Neuronal stem cell (in vitro differentiated cells): Measurements from ENCODE around the gene G6PD.
A peak's percentile ranks its signal among the peaks of the same experiment; 100 is the strongest.

ENCODE experiments used
- DNase-seq: peaks from one replicate; pipeline ENCODE4 v3.0.0-alpha.2; 2013; ENCODE audit warnings: low spot score
- H2AFZ ChIP-seq: one replicate; pipeline ENCODE4 v1.6.1; 2013; ENCODE audit warnings: mild to moderate bottlenecking, low read length, inconsistent platforms
- H2AK5ac ChIP-seq: 2 replicates; pipeline ENCODE4 v1.6.1; 2013; ENCODE audit warnings: low read depth, mild to moderate bottlenecking, inconsistent platforms, low read length, moderate library complexity, mixed read lengths
- H2BK120ac ChIP-seq: 2 replicates; pipeline ENCODE4 v1.6.1; 2013; ENCODE audit warnings: low read depth, mild to moderate bottlenecking, inconsistent platforms, low read length, moderate library complexity, mixed read lengths
- H2BK12ac ChIP-seq: one replicate; pipeline ENCODE4 v1.6.1; 2013; ENCODE audit warnings: low read length, inconsistent platforms
- H2BK15ac ChIP-seq: 2 replicates; pipeline ENCODE4 v1.6.1; 2013; ENCODE audit warnings: mild to moderate bottlenecking, low read length, inconsistent platforms, mixed read lengths
- H2BK5ac ChIP-seq: one replicate; pipeline ENCODE4 v1.6.1; 2013; ENCODE audit warnings: inconsistent platforms, mild to moderate bottlenecking, low read length, moderate library complexity
- H3K14ac ChIP-seq: one replicate; pipeline ENCODE4 v1.6.1; 2013; ENCODE audit warnings: low read length, inconsistent platforms
- H3K18ac ChIP-seq: 2 replicates; pipeline ENCODE4 v1.6.1; 2013; ENCODE audit warnings: low read length, inconsistent platforms
- H3K23ac ChIP-seq: 2 replicates; pipeline ENCODE4 v1.6.1; 2013; ENCODE audit warnings: low read depth, mild to moderate bottlenecking, mixed read lengths, low read length, inconsistent platforms; ENCODE audit not compliant: poor library complexity
- H3K27ac ChIP-seq: replicated peaks from 3 replicates; pipeline ENCODE4 v1.5.1; 2013; ENCODE audit warnings: low read length, inconsistent platforms
- H3K27me3 ChIP-seq, 3 experiments: 2 replicates each; pipeline ENCODE4 v1.6.1; 2013; ENCODE audit warnings: low read length in 3 of 3, mild to moderate bottlenecking in 2 of 3, inconsistent platforms in 1 of 3, low read depth in 1 of 3, mixed read lengths in 1 of 3, moderate library complexity in 1 of 3; ENCODE audit not compliant: control insufficient read depth in 3 of 3, insufficient read depth in 3 of 3
- H3K36me3 ChIP-seq, 2 donors: replicated peaks in 1 of 2; 2 replicates each; pipeline ENCODE4 v1.6.1; 2013; ENCODE audit warnings: low read length in 2 of 2; ENCODE audit not compliant: control insufficient read depth in 2 of 2, insufficient read depth in 2 of 2
- H3K4ac ChIP-seq: 2 replicates; pipeline ENCODE4 v1.6.1; 2013; ENCODE audit warnings: inconsistent platforms, mild to moderate bottlenecking, low read length, moderate library complexity
- H3K4me1 ChIP-seq, 2 donors: 1 replicate in 1 of 2; 2 replicates in 1 of 2; pipeline ENCODE4 v1.6.1; 2013; ENCODE audit warnings: low read length in 2 of 2, low read depth in 1 of 2; ENCODE audit not compliant: control insufficient read depth in 2 of 2, insufficient read depth in 1 of 2
- H3K4me2 ChIP-seq: one replicate; pipeline ENCODE4 v1.6.1; 2013; ENCODE audit warnings: mild to moderate bottlenecking, low read length, inconsistent platforms; ENCODE audit not compliant: insufficient read depth, poor library complexity, severe bottlenecking
- H3K4me3 ChIP-seq, 2 donors: 2 replicates each; pipeline ENCODE4 v1.5.1; 2013; ENCODE audit warnings: low read length in 2 of 2, mild to moderate bottlenecking in 2 of 2, inconsistent platforms in 1 of 2, moderate library complexity in 1 of 2
- H3K79me1 ChIP-seq: one replicate; pipeline ENCODE4 v1.6.1; 2013; ENCODE audit warnings: low read depth, mild to moderate bottlenecking, inconsistent platforms, low read length, moderate library complexity
- H3K9ac ChIP-seq: one replicate; pipeline ENCODE4 v1.6.1; 2013; ENCODE audit warnings: mild to moderate bottlenecking, low read depth, low read length, inconsistent platforms; ENCODE audit not compliant: poor library complexity
- H3K9me3 ChIP-seq, 2 donors: replicated peaks in 1 of 2; 2 replicates each; pipeline versions ENCODE3 to v1.6.1; 2013; ENCODE audit warnings: low read length in 2 of 2, mild to moderate bottlenecking in 2 of 2, inconsistent platforms in 1 of 2, low read depth in 1 of 2, mixed read lengths in 1 of 2, moderate library complexity in 1 of 2; ENCODE audit not compliant: control insufficient read depth in 2 of 2, insufficient read depth in 1 of 2
- H4K8ac ChIP-seq: one replicate; pipeline ENCODE4 v1.6.1; 2013; ENCODE audit warnings: low read depth, mild to moderate bottlenecking, inconsistent platforms, low read length, moderate library complexity
- H4K91ac ChIP-seq: one replicate; pipeline ENCODE4 v1.6.1; 2013; ENCODE audit warnings: low read length, low read depth, mild to moderate bottlenecking, inconsistent platforms; ENCODE audit not compliant: poor library complexity
- WGBS, 2 donors: extraction: QIAGEN DNeasy Blood & Tissue Kit; methylation state at CpG; one replicate each; pipeline ENCODE4 v1.1.7; 2013; ENCODE audit warnings: missing lambda C conversion rate in 2 of 2, mixed read lengths in 1 of 2; ENCODE audit not compliant: insufficient read length in 2 of 2, insufficient replicate concordance in 1 of 2; ENCODE audit errors: extremely low coverage in 2 of 2; 5-methylcytosine and 5-hydroxymethylcytosine counted together

The G6PD gene

DNA sequence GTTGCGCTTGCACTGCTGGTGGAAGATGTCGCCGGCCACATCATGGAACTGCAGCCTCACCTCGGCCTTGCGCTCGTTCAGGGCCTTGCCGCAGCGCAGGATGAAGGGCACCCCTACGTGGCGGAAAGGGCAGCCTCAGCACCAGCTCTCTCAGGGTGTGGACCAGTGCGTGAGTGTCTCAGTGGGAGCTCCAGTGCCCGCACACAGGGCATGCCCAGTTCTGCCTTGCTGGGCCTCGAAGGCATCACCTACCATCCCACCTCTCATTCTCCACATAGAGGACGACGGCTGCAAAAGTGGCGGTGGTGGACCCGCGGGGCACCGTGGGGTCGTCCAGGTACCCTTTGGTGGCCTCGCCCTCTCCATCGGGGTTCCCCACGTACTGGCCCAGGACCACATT, 14.0 kb downstream of the G6PD start:
- H3K36me3 ChIP-seq, result peaks cover 27 to 49% of the 10 kb centered on the region in 2 donors
- H3K79me1 ChIP-seq, result no peaks in the 10 kb centered on the region
- no peak overlapping the region for H3K18ac ChIP-seq
- H2AFZ ChIP-seq, result no peak overlapping the region
- H3K27me3 ChIP-seq, result no peaks in the 10 kb centered on the region
- H2BK5ac ChIP-seq, result no peak overlapping the region
- no peak overlapping the region for H2BK120ac ChIP-seq
- H3K4me1 ChIP-seq, result no peaks in the 10 kb centered on the region
- H3K4me2 ChIP-seq, result no peak overlapping the region
- H3K23ac ChIP-seq, result peak overlapping the region; percentile 43
- no peak overlapping the region for H3K14ac ChIP-seq
- no peak overlapping the region for H3K9ac ChIP-seq
- H3K4me3 ChIP-seq, result no peak overlapping the region
- no peak overlapping the region for H3K27ac ChIP-seq
- no CpG with 5 or more reads among the region's 23 CpGs for WGBS, 2 donors
- no peak overlapping the region for H4K91ac ChIP-seq
- H3K4ac ChIP-seq, result no peak overlapping the region
- no peak overlapping the region for H4K8ac ChIP-seq
- H2AK5ac ChIP-seq, result no peak overlapping the region
- no peak overlapping the region for H2BK12ac ChIP-seq
- no peaks in the 10 kb centered on the region for H3K9me3 ChIP-seq
- no peak overlapping the region for H2BK15ac ChIP-seq
- DNase-seq, result no peak

DNA sequence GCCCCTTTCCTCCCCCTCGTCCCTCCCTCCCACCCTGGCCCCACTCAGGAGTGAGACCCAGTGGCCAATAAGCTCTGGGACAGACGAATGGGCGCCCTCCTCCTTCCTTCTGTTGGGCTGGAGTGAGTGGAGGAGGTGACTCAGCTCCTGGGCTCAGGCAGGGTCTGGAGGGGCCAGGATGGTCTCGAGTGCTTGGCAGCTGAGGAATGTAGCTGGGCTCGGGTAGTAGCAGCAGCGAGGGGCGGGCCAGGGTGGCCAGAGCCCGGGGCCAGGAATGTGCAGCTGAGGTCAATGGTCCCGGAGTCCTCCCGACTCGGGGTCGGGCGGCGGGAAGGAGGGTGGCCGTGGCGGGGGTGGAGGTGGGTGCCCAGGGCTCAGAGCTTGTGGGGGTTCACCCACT, 15.0 kb downstream of the G6PD start:
- WGBS, 2 donors, result no CpG with 5 or more reads among the region's 16 CpGs
- H3K14ac ChIP-seq, result no peak overlapping the region
- H3K79me1 ChIP-seq, result no peaks in the 10 kb centered on the region
- no peaks in the 10 kb centered on the region for H3K27me3 ChIP-seq
- H2AK5ac ChIP-seq, result no peak overlapping the region
- H3K18ac ChIP-seq, result no peak overlapping the region
- no peak overlapping the region for H2BK12ac ChIP-seq
- no peak overlapping the region for H2BK5ac ChIP-seq
- no peak overlapping the region for H4K91ac ChIP-seq
- no peak overlapping the region for H3K23ac ChIP-seq
- H3K9me3 ChIP-seq, result no peaks in the 10 kb centered on the region
- no peak overlapping the region for H3K4ac ChIP-seq
- H2BK120ac ChIP-seq, result no peak overlapping the region
- DNase-seq, result no peak
- H3K4me1 ChIP-seq, result peaks cover 3 to 7% of the 10 kb centered on the region in 2 donors
- H3K4me2 ChIP-seq, result no peak overlapping the region
- H4K8ac ChIP-seq, result no peak overlapping the region
- H2BK15ac ChIP-seq, result no peak overlapping the region
- H3K36me3 ChIP-seq, result peaks cover 27 to 49% of the 10 kb centered on the region in 2 donors
- no peak overlapping the region for H3K4me3 ChIP-seq
- no peak overlapping the region for H3K27ac ChIP-seq
- H3K9ac ChIP-seq, result no peak overlapping the region
- H2AFZ ChIP-seq, result no peak overlapping the region

DNA sequence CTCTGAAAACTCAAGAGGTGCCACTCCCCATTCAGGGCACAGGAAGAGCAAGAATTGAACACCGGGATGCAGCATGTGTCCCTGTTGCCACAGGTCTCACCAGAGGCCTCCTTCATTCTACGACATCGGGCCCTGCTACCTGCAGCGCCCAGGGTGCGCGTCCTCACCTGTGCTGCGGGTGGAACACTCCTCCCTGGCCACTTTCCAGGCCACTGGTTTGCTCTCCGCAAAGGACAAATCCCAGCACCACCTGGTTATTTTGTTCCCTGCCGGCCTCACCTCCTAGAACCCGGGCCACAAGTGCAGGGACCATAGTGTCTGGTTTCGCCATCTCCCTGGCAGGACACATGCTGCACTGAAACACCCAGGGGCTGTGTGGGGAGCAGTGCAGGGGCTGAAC, 16.4 kb downstream of the G6PD start:
- Histone ChIP-seq H4K8ac (no peak overlapping the region), H3K4me3 (no peak overlapping the region), H3K9me3 (no peaks in the 10 kb centered on the region), H2AK5ac (no peak overlapping the region), H3K27me3 (no peaks in the 10 kb centered on the region), H3K18ac (no peak overlapping the region), H4K91ac (no peak overlapping the region), H2BK5ac (no peak overlapping the region), H3K4ac (no peak overlapping the region), H3K4me1 (peaks cover 3 to 7% of the 10 kb centered on the region in 2 donors), H3K36me3 (peaks cover 26 to 38% of the 10 kb centered on the region in 2 donors), H2BK12ac (no peak overlapping the region), H3K4me2 (no peak overlapping the region), H2AFZ (no peak overlapping the region), H3K27ac (no peak overlapping the region), H3K9ac (no peak overlapping the region), H3K79me1 (no peaks in the 10 kb centered on the region), H3K23ac (no peak overlapping the region), H2BK120ac (no peak overlapping the region), H3K14ac (no peak overlapping the region), H2BK15ac (no peak overlapping the region)
- DNase-seq, result no peak
- WGBS, 2 donors, result no CpG with 5 or more reads among the region's 11 CpGs

DNA sequence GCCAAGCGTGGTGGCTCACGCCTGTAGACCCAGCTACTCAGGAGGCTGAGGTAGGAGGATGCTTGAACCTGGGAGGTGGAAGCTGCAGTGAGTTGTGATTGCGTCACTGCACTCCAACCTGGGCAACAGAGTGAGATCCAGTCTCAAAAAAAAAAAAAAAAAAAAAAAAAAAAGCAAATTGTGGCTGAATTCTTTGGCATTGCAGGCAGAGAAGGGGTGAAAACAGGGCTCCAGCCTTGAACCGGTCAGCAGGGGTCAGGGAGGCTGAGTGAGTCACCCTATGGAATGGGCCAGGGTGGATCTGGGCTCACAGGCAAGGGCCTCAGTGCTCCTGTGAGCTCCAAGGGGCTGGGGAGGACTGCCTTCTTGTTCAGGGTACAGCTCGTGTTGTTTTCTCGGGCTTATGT, 17.4 kb downstream of the G6PD start:
- H3K27me3 ChIP-seq, result no peaks in the 10 kb centered on the region
- no peak overlapping the region for H2BK120ac ChIP-seq
- no peak overlapping the region for H3K23ac ChIP-seq
- H4K8ac ChIP-seq, result no peak overlapping the region
- H2BK12ac ChIP-seq, result no peak overlapping the region
- no peak overlapping the region for H3K9ac ChIP-seq
- peaks cover 3 to 7% of the 10 kb centered on the region in 2 donors for H3K4me1 ChIP-seq
- no peak overlapping the region for H3K18ac ChIP-seq
- H2BK15ac ChIP-seq, result no peak overlapping the region
- no CpG with 5 or more reads among the region's 6 CpGs for WGBS, 2 donors
- no peak overlapping the region for H2AFZ ChIP-seq
- no peak overlapping the region for H3K4me3 ChIP-seq
- H3K9me3 ChIP-seq, result no peaks in the 10 kb centered on the region
- no peak overlapping the region for H3K4me2 ChIP-seq
- no peak overlapping the region for H3K14ac ChIP-seq
- no peak overlapping the region for H3K4ac ChIP-seq
- no peak overlapping the region for H4K91ac ChIP-seq
- H3K36me3 ChIP-seq, result peaks cover 18 to 29% of the 10 kb centered on the region in 2 donors
- no peak for DNase-seq
- H3K79me1 ChIP-seq, result no peaks in the 10 kb centered on the region
- H2AK5ac ChIP-seq, result no peak overlapping the region
- no peak overlapping the region for H3K27ac ChIP-seq
- H2BK5ac ChIP-seq, result no peak overlapping the region
